ENCODE measurements around the gene ZNF785. TPM values are rescaled to one million over a fixed set of nuclear protein-coding genes. Genes with fewer than 3 reads are reported as not detected.

ZNF785 gene
- total RNA-seq, 1 experiment from 2014 or later = 16.0 TPM

DNA sequence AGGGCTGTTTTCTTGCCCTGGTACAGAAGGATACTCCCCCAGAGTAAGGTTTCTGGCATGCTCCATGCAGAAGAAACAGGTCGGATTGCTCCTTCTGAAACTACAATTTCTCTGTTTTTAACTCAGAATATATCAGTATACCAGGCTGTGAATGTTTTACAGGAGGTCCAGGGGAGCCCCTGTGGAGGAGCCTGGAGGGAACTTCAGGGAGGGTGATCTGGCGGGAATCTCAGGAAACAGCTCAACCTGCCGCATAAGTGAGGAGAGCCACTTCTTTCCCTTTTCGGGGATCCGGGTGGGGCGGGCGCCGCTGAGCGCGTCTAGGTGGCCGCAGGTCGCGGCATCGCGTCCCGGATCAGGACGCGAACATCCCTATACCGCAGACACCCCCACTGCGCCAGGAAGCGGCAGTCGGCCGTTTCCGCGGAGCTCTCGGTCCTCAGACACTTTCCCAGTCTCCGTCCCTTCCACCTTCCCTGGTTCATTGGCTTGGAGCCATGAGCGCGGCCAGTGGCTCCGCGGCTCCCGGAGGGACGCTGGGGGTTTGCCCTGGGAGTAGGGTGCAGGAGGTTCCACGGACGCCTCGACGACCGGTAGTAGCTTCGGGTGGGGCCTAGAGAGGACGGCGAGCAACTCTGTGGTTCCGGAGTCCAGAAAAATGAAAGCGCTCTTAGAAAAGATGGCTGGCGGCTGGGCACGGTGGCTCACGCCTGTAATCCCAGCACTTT, 24.2 kb downstream of the ZNF785 start (continued):
- TF ChIP-seq, protein P1, sequence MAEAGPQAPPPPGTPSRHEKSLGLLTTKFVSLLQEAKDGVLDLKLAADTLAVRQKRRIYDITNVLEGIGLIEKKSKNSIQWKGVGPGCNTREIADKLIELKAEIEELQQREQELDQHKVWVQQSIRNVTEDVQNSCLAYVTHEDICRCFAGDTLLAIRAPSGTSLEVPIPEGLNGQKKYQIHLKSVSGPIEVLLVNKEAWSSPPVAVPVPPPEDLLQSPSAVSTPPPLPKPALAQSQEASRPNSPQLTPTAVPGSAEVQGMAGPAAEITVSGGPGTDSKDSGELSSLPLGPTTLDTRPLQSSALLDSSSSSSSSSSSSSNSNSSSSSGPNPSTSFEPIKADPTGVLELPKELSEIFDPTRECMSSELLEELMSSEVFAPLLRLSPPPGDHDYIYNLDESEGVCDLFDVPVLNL (CRISPR knock-in tag; IDR thresholded peaks at IDR 0.05; ENCODE audit: borderline replicate concordance, low read depth) = no peak
- no peak for TF ChIP-seq CREB1 (CRISPR knock-in tag; IDR thresholded peaks at IDR 0.05)
- TF ChIP-seq, protein P2, sequence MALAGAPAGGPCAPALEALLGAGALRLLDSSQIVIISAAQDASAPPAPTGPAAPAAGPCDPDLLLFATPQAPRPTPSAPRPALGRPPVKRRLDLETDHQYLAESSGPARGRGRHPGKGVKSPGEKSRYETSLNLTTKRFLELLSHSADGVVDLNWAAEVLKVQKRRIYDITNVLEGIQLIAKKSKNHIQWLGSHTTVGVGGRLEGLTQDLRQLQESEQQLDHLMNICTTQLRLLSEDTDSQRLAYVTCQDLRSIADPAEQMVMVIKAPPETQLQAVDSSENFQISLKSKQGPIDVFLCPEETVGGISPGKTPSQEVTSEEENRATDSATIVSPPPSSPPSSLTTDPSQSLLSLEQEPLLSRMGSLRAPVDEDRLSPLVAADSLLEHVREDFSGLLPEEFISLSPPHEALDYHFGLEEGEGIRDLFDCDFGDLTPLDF (CRISPR knock-in tag; IDR thresholded peaks at IDR 0.05) = no peak
- TF ChIP-seq MYBL2 (CRISPR knock-in tag; IDR thresholded peaks at IDR 0.05) = no peak
- TF ChIP-seq RELA (CRISPR knock-in tag; IDR thresholded peaks at IDR 0.05; ENCODE audit: borderline replicate concordance) = no peak
- TF ChIP-seq, protein P3, sequence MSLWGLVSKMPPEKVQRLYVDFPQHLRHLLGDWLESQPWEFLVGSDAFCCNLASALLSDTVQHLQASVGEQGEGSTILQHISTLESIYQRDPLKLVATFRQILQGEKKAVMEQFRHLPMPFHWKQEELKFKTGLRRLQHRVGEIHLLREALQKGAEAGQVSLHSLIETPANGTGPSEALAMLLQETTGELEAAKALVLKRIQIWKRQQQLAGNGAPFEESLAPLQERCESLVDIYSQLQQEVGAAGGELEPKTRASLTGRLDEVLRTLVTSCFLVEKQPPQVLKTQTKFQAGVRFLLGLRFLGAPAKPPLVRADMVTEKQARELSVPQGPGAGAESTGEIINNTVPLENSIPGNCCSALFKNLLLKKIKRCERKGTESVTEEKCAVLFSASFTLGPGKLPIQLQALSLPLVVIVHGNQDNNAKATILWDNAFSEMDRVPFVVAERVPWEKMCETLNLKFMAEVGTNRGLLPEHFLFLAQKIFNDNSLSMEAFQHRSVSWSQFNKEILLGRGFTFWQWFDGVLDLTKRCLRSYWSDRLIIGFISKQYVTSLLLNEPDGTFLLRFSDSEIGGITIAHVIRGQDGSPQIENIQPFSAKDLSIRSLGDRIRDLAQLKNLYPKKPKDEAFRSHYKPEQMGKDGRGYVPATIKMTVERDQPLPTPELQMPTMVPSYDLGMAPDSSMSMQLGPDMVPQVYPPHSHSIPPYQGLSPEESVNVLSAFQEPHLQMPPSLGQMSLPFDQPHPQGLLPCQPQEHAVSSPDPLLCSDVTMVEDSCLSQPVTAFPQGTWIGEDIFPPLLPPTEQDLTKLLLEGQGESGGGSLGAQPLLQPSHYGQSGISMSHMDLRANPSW (CRISPR knock-in tag; conservative IDR thresholded peaks at IDR 0.05; ENCODE audit: low read depth) = no peak
- TF ChIP-seq, protein P4, sequence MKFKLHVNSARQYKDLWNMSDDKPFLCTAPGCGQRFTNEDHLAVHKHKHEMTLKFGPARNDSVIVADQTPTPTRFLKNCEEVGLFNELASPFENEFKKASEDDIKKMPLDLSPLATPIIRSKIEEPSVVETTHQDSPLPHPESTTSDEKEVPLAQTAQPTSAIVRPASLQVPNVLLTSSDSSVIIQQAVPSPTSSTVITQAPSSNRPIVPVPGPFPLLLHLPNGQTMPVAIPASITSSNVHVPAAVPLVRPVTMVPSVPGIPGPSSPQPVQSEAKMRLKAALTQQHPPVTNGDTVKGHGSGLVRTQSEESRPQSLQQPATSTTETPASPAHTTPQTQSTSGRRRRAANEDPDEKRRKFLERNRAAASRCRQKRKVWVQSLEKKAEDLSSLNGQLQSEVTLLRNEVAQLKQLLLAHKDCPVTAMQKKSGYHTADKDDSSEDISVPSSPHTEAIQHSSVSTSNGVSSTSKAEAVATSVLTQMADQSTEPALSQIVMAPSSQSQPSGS (CRISPR knock-in tag; IDR thresholded peaks at IDR 0.05; ENCODE audit: borderline replicate concordance, low read depth) = no peak
- no peak for TF ChIP-seq IRF2 (CRISPR knock-in tag; IDR thresholded peaks at IDR 0.05; ENCODE audit: borderline replicate concordance, low read depth)
- TF ChIP-seq, protein P5, sequence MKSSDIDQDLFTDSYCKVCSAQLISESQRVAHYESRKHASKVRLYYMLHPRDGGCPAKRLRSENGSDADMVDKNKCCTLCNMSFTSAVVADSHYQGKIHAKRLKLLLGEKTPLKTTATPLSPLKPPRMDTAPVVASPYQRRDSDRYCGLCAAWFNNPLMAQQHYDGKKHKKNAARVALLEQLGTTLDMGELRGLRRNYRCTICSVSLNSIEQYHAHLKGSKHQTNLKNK (CRISPR knock-in tag; IDR thresholded peaks at IDR 0.05) = no peak
- no peak for TF ChIP-seq ZNF232 (CRISPR knock-in tag; IDR thresholded peaks at IDR 0.05)
- TF ChIP-seq, protein P6, sequence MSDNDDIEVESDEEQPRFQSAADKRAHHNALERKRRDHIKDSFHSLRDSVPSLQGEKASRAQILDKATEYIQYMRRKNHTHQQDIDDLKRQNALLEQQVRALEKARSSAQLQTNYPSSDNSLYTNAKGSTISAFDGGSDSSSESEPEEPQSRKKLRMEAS (CRISPR knock-in tag; IDR thresholded peaks at IDR 0.05) = no peak

DNA sequence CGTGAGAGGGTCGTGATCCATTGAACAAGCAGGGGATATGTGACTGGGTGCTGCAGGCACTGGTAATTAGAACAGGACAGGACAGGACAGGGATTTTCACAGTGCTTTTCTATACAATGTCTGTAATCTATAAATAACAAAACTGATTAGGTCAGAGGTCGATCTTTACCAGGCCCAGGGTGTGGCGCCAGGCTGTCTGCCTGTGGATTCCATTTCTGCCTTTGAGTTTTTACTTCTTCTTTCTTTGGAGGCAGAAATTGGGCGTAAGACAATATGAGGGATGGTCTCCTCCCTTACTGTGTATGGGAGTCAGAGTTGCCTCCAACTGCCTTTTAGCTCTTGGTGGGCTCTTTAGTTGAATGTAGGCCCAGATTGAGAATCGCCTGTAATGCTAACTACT, 25.8 kb downstream of the ZNF785 start:
- DNase-seq (ENCODE audit: low spot score) (no peak), ATAC-seq (no peak)
- ChIA-PET CTCF (interaction anchor here (1.0 kb wide), 1 partner anchor 24 kb away, joined by 3 read pairs; no protein-coding TSS in a partner anchor), POLR2A (interaction anchor here (1.3 to 3.5 kb wide), 3 partner anchors 12 to 25 kb away, joined by 3 to 42 read pairs (median 7); partner anchors contain the start of genes ZNF688 and ZNF747)
- Mint-ChIP-seq H3K4me3 (peak overlapping the region; percentile 40; the same call in 1 of the 2 replicates), H3K4me1 (peaks cover 26% of the 10 kb centered on the region), H3K27me3 (ENCODE audit: low read depth) (peaks cover 17% of the 10 kb centered on the region), H3K9me3 (no peaks in the 10 kb centered on the region), H3K36me3 (peaks cover 4% of the 10 kb centered on the region), H3K27ac (peak overlapping the region; percentile 71; the same call in 1 of the 2 replicates)
- TF ChIP-seq SMAD4 (CRISPR knock-in tag; IDR thresholded peaks at IDR 0.05) (no peak), NFE2L1 (CRISPR knock-in tag; IDR thresholded peaks at IDR 0.05) (no peak), ZNF232 (CRISPR knock-in tag; IDR thresholded peaks at IDR 0.05) (no peak), ESRRA (CRISPR knock-in tag; IDR thresholded peaks at IDR 0.05; ENCODE audit: borderline replicate concordance) (no peak), NFATC4 (CRISPR knock-in tag; IDR thresholded peaks at IDR 0.05) (no peak), ZBTB21 (CRISPR knock-in tag; IDR thresholded peaks at IDR 0.05; ENCODE audit: borderline replicate concordance) (no peak)
- TF ChIP-seq, protein P7, sequence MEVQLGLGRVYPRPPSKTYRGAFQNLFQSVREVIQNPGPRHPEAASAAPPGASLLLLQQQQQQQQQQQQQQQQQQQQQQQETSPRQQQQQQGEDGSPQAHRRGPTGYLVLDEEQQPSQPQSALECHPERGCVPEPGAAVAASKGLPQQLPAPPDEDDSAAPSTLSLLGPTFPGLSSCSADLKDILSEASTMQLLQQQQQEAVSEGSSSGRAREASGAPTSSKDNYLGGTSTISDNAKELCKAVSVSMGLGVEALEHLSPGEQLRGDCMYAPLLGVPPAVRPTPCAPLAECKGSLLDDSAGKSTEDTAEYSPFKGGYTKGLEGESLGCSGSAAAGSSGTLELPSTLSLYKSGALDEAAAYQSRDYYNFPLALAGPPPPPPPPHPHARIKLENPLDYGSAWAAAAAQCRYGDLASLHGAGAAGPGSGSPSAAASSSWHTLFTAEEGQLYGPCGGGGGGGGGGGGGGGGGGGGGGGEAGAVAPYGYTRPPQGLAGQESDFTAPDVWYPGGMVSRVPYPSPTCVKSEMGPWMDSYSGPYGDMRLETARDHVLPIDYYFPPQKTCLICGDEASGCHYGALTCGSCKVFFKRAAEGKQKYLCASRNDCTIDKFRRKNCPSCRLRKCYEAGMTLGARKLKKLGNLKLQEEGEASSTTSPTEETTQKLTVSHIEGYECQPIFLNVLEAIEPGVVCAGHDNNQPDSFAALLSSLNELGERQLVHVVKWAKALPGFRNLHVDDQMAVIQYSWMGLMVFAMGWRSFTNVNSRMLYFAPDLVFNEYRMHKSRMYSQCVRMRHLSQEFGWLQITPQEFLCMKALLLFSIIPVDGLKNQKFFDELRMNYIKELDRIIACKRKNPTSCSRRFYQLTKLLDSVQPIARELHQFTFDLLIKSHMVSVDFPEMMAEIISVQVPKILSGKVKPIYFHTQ (CRISPR knock-in tag; IDR thresholded peaks at IDR 0.05) = no peak
- TF ChIP-seq, protein P8, sequence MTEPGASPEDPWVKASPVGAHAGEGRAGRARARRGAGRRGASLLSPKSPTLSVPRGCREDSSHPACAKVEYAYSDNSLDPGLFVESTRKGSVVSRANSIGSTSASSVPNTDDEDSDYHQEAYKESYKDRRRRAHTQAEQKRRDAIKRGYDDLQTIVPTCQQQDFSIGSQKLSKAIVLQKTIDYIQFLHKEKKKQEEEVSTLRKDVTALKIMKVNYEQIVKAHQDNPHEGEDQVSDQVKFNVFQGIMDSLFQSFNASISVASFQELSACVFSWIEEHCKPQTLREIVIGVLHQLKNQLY (CRISPR knock-in tag; IDR thresholded peaks at IDR 0.05) = no peak
- TF ChIP-seq, protein P9, sequence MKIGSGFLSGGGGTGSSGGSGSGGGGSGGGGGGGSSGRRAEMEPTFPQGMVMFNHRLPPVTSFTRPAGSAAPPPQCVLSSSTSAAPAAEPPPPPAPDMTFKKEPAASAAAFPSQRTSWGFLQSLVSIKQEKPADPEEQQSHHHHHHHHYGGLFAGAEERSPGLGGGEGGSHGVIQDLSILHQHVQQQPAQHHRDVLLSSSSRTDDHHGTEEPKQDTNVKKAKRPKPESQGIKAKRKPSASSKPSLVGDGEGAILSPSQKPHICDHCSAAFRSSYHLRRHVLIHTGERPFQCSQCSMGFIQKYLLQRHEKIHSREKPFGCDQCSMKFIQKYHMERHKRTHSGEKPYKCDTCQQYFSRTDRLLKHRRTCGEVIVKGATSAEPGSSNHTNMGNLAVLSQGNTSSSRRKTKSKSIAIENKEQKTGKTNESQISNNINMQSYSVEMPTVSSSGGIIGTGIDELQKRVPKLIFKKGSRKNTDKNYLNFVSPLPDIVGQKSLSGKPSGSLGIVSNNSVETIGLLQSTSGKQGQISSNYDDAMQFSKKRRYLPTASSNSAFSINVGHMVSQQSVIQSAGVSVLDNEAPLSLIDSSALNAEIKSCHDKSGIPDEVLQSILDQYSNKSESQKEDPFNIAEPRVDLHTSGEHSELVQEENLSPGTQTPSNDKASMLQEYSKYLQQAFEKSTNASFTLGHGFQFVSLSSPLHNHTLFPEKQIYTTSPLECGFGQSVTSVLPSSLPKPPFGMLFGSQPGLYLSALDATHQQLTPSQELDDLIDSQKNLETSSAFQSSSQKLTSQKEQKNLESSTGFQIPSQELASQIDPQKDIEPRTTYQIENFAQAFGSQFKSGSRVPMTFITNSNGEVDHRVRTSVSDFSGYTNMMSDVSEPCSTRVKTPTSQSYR (CRISPR knock-in tag; IDR thresholded peaks at IDR 0.05) = no peak
- TF ChIP-seq, protein P1 (CRISPR knock-in tag; IDR thresholded peaks at IDR 0.05; ENCODE audit: borderline replicate concordance, low read depth) = no peak
